Measurements from ENCODE around the gene SLC26A1. TPM values are rescaled to one million over a fixed set of nuclear protein-coding genes. Genes with fewer than 3 reads are reported as not detected.

SLC26A1 gene
- total RNA-seq, 2 experiments from 2014 or later, result 0.30 TPM; not detected in 1

DNA sequence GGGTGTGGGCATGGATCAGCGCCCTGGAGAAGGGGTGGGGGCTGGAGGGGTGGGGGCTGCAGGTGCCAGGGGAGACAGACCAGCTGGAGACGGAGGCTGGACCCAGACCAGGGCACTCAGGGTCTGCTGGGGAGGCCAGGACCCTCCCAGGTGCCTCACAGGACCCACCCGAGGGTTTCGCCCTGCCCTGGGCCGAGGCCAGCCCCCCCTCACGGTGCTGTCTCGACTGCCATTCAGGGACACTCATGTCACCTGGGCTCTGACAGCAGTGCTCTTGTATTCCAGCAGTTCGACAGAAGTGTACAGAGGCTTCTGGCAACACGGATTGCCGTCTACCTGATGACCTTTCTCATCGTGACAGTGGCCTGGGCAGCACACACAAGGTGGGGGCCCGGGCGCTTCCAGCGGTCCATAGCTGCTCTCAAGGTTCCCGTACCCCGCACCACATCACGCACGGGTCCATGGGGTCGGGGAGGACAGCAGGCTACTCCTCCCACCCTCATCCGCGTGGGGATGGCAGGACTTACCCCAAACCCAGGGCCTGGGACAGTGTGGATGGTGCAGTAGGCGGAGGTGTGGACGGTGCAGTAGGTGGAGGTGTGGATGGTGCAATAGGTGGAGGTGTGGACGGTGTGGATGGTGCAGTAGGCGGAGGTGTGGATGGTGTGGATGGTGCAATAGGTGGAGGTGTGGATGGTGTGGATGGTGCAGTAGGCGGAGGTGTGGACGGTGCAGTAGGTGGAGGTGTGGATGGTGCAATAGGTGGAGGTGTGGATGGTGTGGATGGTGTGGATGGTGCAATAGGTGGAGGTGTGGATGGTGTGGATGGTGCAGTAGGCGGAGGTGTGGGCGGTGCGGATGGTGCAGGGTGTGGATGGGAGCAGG, 42.8 kb downstream of the SLC26A1 start:
- TF ChIP-seq EZH2phosphoT487 (IDR thresholded peaks at IDR 0.05; ENCODE audit: borderline replicate concordance, low read depth, low read length), result no peak
- TF ChIP-seq, protein P1, sequence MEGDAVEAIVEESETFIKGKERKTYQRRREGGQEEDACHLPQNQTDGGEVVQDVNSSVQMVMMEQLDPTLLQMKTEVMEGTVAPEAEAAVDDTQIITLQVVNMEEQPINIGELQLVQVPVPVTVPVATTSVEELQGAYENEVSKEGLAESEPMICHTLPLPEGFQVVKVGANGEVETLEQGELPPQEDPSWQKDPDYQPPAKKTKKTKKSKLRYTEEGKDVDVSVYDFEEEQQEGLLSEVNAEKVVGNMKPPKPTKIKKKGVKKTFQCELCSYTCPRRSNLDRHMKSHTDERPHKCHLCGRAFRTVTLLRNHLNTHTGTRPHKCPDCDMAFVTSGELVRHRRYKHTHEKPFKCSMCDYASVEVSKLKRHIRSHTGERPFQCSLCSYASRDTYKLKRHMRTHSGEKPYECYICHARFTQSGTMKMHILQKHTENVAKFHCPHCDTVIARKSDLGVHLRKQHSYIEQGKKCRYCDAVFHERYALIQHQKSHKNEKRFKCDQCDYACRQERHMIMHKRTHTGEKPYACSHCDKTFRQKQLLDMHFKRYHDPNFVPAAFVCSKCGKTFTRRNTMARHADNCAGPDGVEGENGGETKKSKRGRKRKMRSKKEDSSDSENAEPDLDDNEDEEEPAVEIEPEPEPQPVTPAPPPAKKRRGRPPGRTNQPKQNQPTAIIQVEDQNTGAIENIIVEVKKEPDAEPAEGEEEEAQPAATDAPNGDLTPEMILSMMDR (conservative IDR thresholded peaks at IDR 0.05; ENCODE audit: low read length), result no peak
- ChIA-PET POLR2A (no interaction called here), CTCF (ENCODE audit: unreplicated experiment) (no interaction called here)
- no peak for DNase-seq (ENCODE audit: low spot score)
- no peaks in the 10 kb centered on the region for H3K36me3 ChIP-seq (ENCODE audit: insufficient read depth, low read length)
- no peaks in the 10 kb centered on the region for H4K20me1 ChIP-seq (ENCODE audit: insufficient read depth, low read length)
- no peaks in the 10 kb centered on the region for H3K9me3 ChIP-seq (ENCODE audit: low read length)
- H3K27ac ChIP-seq (ENCODE audit: low read depth, low read length, poor library complexity, severe bottlenecking), result no peak overlapping the region
- H3K4me3 ChIP-seq (ENCODE audit: low read depth, low read length, poor library complexity, severe bottlenecking), result no peak overlapping the region
- BruUV-seq (replicated peaks), result no TSS peak
- intact Hi-C loops (cut with micrococcal nuclease; ENCODE audit: unreplicated experiment), result no loop called here
- no peaks in the 10 kb centered on the region for H3K79me2 ChIP-seq (ENCODE audit: insufficient read depth, low read depth, low read length)
- no peaks in the 10 kb centered on the region for H3K4me1 ChIP-seq (ENCODE audit: insufficient read depth, low read length, poor library complexity, severe bottlenecking)
- no peak overlapping the region for H3K4me2 ChIP-seq (ENCODE audit: low read length)
- no peak overlapping the region for H2AFZ ChIP-seq (ENCODE audit: low read length)
- H3K9me2 ChIP-seq (ENCODE audit: insufficient read depth, low read length), result no peaks in the 10 kb centered on the region

- Histone ChIP-seq H3K9me3 (ENCODE audit: low read length) (no peaks in the 10 kb centered on the region), H2AFZ (ENCODE audit: low read length) (no peak overlapping the region), H3K79me2 (ENCODE audit: insufficient read depth, low read depth, low read length) (no peaks in the 10 kb centered on the region), H3K4me1 (ENCODE audit: insufficient read depth, low read length, poor library complexity, severe bottlenecking) (no peaks in the 10 kb centered on the region), H3K4me2 (ENCODE audit: low read length) (no peak overlapping the region), H4K20me1 (ENCODE audit: insufficient read depth, low read length) (no peaks in the 10 kb centered on the region), H3K4me3 (ENCODE audit: low read depth, low read length, poor library complexity, severe bottlenecking) (no peak overlapping the region), H3K27ac (ENCODE audit: low read depth, low read length, poor library complexity, severe bottlenecking) (no peak overlapping the region), H3K36me3 (ENCODE audit: insufficient read depth, low read length) (no peaks in the 10 kb centered on the region), H3K9me2 (ENCODE audit: insufficient read depth, low read length) (no peaks in the 10 kb centered on the region)
- ChIA-PET CTCF (ENCODE audit: unreplicated experiment) (no interaction called here), POLR2A (no interaction called here)
- intact Hi-C loops (cut with micrococcal nuclease; ENCODE audit: unreplicated experiment), result no loop called here
- no TSS peak for BruUV-seq (replicated peaks)
- DNase-seq (ENCODE audit: low spot score), result no peak
- no peak for TF ChIP-seq EZH2phosphoT487 (IDR thresholded peaks at IDR 0.05; ENCODE audit: borderline replicate concordance, low read depth, low read length)
- TF ChIP-seq, protein P1 (conservative IDR thresholded peaks at IDR 0.05; ENCODE audit: low read length), result no peak
These were observed 43.5 kb downstream of the SLC26A1 start for GRCh38 chr4:949656-950055.

DNA sequence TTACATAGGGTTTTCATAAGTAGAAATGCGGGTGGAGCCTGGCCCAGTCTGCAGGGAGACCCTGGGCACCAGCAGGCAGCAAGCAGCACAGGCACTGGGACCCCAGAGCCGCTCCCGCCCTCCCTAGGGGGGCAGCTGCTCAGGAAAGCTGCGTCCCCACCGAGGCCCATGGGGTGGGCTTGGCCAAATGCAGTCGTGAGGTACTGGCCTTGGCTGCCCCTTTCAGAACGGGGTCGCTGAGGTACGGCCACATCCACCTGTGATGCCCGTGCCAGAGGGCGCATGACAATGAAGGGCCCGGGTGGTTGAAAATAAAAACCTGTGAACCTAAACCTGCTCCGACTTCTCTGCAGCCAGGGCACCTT, 44.3 kb downstream of the SLC26A1 start:
- H3K4me3 ChIP-seq (ENCODE audit: low read depth, low read length, poor library complexity, severe bottlenecking), result no peak overlapping the region
- ChIA-PET CTCF (ENCODE audit: unreplicated experiment) (no interaction called here), POLR2A (no interaction called here)
- no TSS peak for BruUV-seq (replicated peaks)
- H3K9me2 ChIP-seq (ENCODE audit: insufficient read depth, low read length), result no peaks in the 10 kb centered on the region
- no peak for DNase-seq (ENCODE audit: low spot score)
- H3K9me3 ChIP-seq (ENCODE audit: low read length), result no peaks in the 10 kb centered on the region
- intact Hi-C loops (cut with micrococcal nuclease; ENCODE audit: unreplicated experiment), result no loop called here
- H3K4me2 ChIP-seq (ENCODE audit: low read length), result no peak overlapping the region
- no peaks in the 10 kb centered on the region for H3K79me2 ChIP-seq (ENCODE audit: insufficient read depth, low read depth, low read length)
- H3K36me3 ChIP-seq (ENCODE audit: insufficient read depth, low read length), result no peaks in the 10 kb centered on the region
- no peaks in the 10 kb centered on the region for H4K20me1 ChIP-seq (ENCODE audit: insufficient read depth, low read length)
- TF ChIP-seq, protein P1 (conservative IDR thresholded peaks at IDR 0.05; ENCODE audit: low read length), result no peak
- TF ChIP-seq EZH2phosphoT487 (IDR thresholded peaks at IDR 0.05; ENCODE audit: borderline replicate concordance, low read depth, low read length), result no peak
- H3K27ac ChIP-seq (ENCODE audit: low read depth, low read length, poor library complexity, severe bottlenecking), result no peak overlapping the region
- H2AFZ ChIP-seq (ENCODE audit: low read length), result no peak overlapping the region
- H3K4me1 ChIP-seq (ENCODE audit: insufficient read depth, low read length, poor library complexity, severe bottlenecking), result no peaks in the 10 kb centered on the region

All from OCI-LY7 (cell line).